ENCODE measurements around the gene PINLYP.

PINLYP gene

GRCh38 chr19:43607238-43608205, 31.9 kb downstream of the PINLYP start:
- no peak for DNase-seq

GRCh38 chr19:43609872-43610271, 34.3 kb downstream of the PINLYP start:
- DNase-seq = no peak

- no peak for DNase-seq
Observed at GRCh38 chr19:43610493-43610892, 34.9 kb downstream of the PINLYP start.

GRCh38 chr19:43611788-43612187, 36.2 kb downstream of the PINLYP start, which contains the start of gene SRRM5:
SRRM5 (plus strand) TSS chr19:43612088; CDS start chr19:43612122, 34 bp downstream.
- DNase-seq = no peak

GRCh38 chr19:43612374-43612773, 36.8 kb downstream of the PINLYP start:
- no peak for DNase-seq

- no peak for DNase-seq
Observed at GRCh38 chr19:43616306-43616705, 40.7 kb downstream of the PINLYP start.

- no peak for DNase-seq
Observed at GRCh38 chr19:43616954-43617353, 41.4 kb downstream of the PINLYP start.

- DNase-seq = peak; percentile 94
Observed at GRCh38 chr19:43618921-43619261, 43.3 kb downstream of the PINLYP start.

GRCh38 chr19:43619262-43620060, 43.9 kb downstream of the PINLYP start, which contains the start of gene ZNF428:
ZNF428 (minus strand) TSS chr19:43619629; CDS start chr19:43614304, 5,325 bp downstream.
- DNase-seq = peak; percentile 97

GRCh38 chr19:43620061-43621001, 44.7 kb downstream of the PINLYP start:
- no peak for DNase-seq

- no peak for DNase-seq
Observed at GRCh38 chr19:43622070-43622469, 46.5 kb downstream of the PINLYP start.

GRCh38 chr19:43622956-43623355, 47.4 kb downstream of the PINLYP start:
- no peak for DNase-seq

GRCh38 chr19:43623889-43624670, 48.5 kb downstream of the PINLYP start:
- no peak for DNase-seq

- DNase-seq = no peak
Observed at GRCh38 chr19:43624933-43625332, 49.3 kb downstream of the PINLYP start.

GRCh38 chr19:43625918-43626579, 50.4 kb downstream of the PINLYP start:
- no peak for DNase-seq

- DNase-seq = no peak
Observed at GRCh38 chr19:43626838-43627237, 51.2 kb downstream of the PINLYP start.

- DNase-seq = no peak
Observed at GRCh38 chr19:43628646-43629326, 53.2 kb downstream of the PINLYP start.

- no peak for DNase-seq
Observed at GRCh38 chr19:43631491-43631890, 55.9 kb downstream of the PINLYP start.
